HEK293 (cell line): ENCODE measurements around the gene TIAM1.

Source experiments
- CTCF ChIA-PET: fragments of 350-600 bp; formaldehyde crosslinking; extraction: SDS; loops from one replicate; lab custom pipeline; 2021; ENCODE audit warnings: antibody characterized with exemption; lab: Yijun Ruan, JAX
- POLR2A ChIA-PET: fragments of 300-600 bp; formaldehyde crosslinking; extraction: SDS; loops from one replicate; lab custom pipeline; 2020; ENCODE audit warnings: antibody characterized with exemption, inconsistent platforms; lab: Yijun Ruan, JAX
- H3K27ac ChIP-seq: fragments of 200-500 bp; sonication (Bioruptor generic); 2 replicates; pipeline ENCODE4 v1.5.1; 2014; ENCODE audit warnings: low read depth, low read length, control low read depth, inconsistent platforms; ENCODE audit errors: extremely low read depth
- H3K36me3 ChIP-seq, 2 experiments: fragments of 200-500 bp in 1 of 2; sonication (Bioruptor generic) in 1 of 2; 1 replicate in 1 of 2; 2 replicates in 1 of 2; pipeline ENCODE4 v1.5.1; 2014 to 2017; ENCODE audit warnings: inconsistent platforms in 2 of 2, low read length in 2 of 2; ENCODE audit not compliant: control insufficient read depth in 2 of 2, insufficient read depth in 1 of 2
- H3K4me1 ChIP-seq: fragments of 200-500 bp; sonication (Bioruptor generic); 2 replicates; pipeline ENCODE4 v1.5.1; 2014; ENCODE audit warnings: mild to moderate bottlenecking, low read length, inconsistent platforms; ENCODE audit not compliant: control insufficient read depth, insufficient read depth
- H3K4me3 ChIP-seq: 2 replicates; pipeline ENCODE4 v1.5.1; 2011; ENCODE audit warnings: low read depth, mild to moderate bottlenecking, control low read depth, low read length, moderate library complexity
- H3K9me3 ChIP-seq: fragments of 200-500 bp; sonication (Bioruptor generic); 2 replicates; pipeline ENCODE4 v1.5.1; 2014; ENCODE audit warnings: low read depth, low read length, inconsistent platforms; ENCODE audit not compliant: control insufficient read depth, insufficient read depth
- KLF1 ChIP-seq: fragments of 450-650 bp; formaldehyde crosslinking; IDR thresholded peaks from 2 replicates; pipeline ENCODE4 v1.5.1; 2016; ENCODE audit warnings: missing biosample characterization, missing genetic modification characterization
- MEIS1 ChIP-seq: sonication (generic); formaldehyde crosslinking; IDR thresholded peaks from 2 replicates; pipeline ENCODE4 v1.8.1; 2022; ENCODE audit warnings: missing genetic modification reagents, mild to moderate bottlenecking, borderline replicate concordance
- PRDM1 ChIP-seq: fragments of 450-650 bp; formaldehyde crosslinking; IDR thresholded peaks from 2 replicates; pipeline ENCODE4; 2016; ENCODE audit warnings: missing biosample characterization, missing genetic modification characterization
- RBAK ChIP-seq: fragments of 450-650 bp; formaldehyde crosslinking; IDR thresholded peaks from 2 replicates; pipeline ENCODE4 v1.5.1; 2016; ENCODE audit warnings: missing biosample characterization, missing genetic modification characterization
- REPIN1 ChIP-seq: fragments of 450-650 bp; formaldehyde crosslinking; IDR thresholded peaks from 2 replicates; pipeline ENCODE4 v1.5.1; 2017; ENCODE audit warnings: missing biosample characterization, missing genetic modification characterization, low read depth
- ZNF157 ChIP-seq: fragments of 450-650 bp; formaldehyde crosslinking; IDR thresholded peaks from 2 replicates; pipeline ENCODE4 v1.5.1; 2016; ENCODE audit warnings: missing biosample characterization, missing genetic modification characterization
- ZNF37A ChIP-seq: fragments of 450-650 bp; IDR thresholded peaks from 2 replicates; pipeline ENCODE4 v1.5.1; 2018; ENCODE audit warnings: missing biosample characterization, missing genetic modification characterization
- ZNF558 ChIP-seq: fragments of 450-650 bp; formaldehyde crosslinking; IDR thresholded peaks from 2 replicates; pipeline ENCODE4 v1.5.1; 2016; ENCODE audit warnings: missing biosample characterization, missing genetic modification characterization
- ZNF600 ChIP-seq: fragments of 450-650 bp; formaldehyde crosslinking; IDR thresholded peaks from 2 replicates; pipeline ENCODE4 v1.5.1; 2016; ENCODE audit warnings: missing biosample characterization, missing genetic modification characterization
- ZNF629 ChIP-seq: fragments of 450-650 bp; formaldehyde crosslinking; IDR thresholded peaks from 2 replicates; pipeline ENCODE4 v1.5.1; 2017; ENCODE audit warnings: missing biosample characterization, missing genetic modification characterization
- ZNF768 ChIP-seq: fragments of 450-650 bp; formaldehyde crosslinking; IDR thresholded peaks from 2 replicates; pipeline ENCODE4 v1.5.1; 2018; ENCODE audit warnings: missing biosample characterization, mild to moderate bottlenecking, missing genetic modification characterization
- TF ChIP-seq, protein P1 (sequence below): fragments of 450-650 bp; formaldehyde crosslinking; IDR thresholded peaks from 2 replicates; pipeline ENCODE4 v1.5.1; 2016; ENCODE audit warnings: missing biosample characterization, missing genetic modification characterization, low read depth
- TF ChIP-seq, protein P2 (sequence below): IDR thresholded peaks from 2 replicates; pipeline ENCODE4 v1.6.1; 2011; ENCODE audit warnings: mild to moderate bottlenecking, low read depth, low read length, borderline replicate concordance

The TIAM1 gene

DNA sequence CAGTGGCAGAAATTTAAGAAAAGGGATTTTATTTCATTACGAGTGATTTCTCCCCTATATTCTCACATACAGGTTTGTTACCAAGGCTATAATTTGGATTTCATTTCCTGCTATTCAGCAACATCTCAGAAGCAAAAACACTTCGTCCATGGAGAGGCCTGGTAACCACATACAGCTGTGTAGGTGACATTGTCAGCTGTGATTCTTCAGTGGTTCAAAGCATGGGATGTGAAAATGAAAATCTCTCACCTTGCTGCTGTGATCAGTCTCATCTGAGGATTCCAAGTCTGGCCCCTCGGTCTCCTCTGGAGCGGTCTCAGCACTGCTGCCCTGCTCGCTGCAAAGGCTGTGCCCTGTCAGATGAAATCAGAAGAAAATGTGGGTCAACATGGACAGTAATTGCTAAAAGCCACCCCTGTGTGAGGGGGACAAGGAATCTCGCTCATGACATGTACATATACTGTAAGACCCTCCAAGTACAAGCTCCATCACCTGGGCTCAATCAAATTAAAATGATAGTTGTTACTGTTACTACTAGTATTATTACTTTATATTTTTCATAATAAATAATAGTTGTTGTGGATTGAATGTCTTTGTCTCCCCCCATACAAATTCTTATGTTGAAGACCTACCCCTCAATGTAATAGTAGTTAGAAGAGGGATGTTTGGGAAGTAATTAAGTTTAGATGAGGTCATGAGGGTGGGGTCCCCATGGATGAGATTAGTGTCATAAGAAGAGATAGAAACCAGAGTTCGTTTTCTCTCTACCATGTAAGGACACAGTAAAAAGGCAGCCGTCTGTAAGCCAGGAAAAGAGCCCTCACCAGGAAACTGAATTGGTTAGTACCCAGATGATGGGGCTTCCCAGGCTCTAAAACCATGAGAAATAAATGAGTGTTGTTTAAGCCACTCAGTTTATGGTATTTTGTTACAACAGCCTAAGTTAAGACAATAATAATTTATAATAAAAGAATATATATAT is 179.1 kb downstream of the TIAM1 start:
- TF ChIP-seq ZNF157 (tag by site-specific recombination) (peak; percentile 56; the same call in 1 of the 2 replicates), REPIN1 (tag by site-specific recombination) (no peak)
- Histone ChIP-seq H3K9me3 (no peaks in the 10 kb centered on the region), H3K27ac (no peak overlapping the region), H3K4me1 (peaks cover 4% of the 10 kb centered on the region), H3K4me3 (no peak overlapping the region), H3K36me3 (peaks cover 0 to 10% of the 10 kb centered on the region in 2 experiments; a peak in 1 of 3 replicates)
- CTCF ChIA-PET = interaction anchor here (0.7 kb wide), 1 partner anchor 1087 kb away, joined by 4 read pairs; no protein-coding TSS in a partner anchor
- POLR2A ChIA-PET = interaction anchor here (0.7 kb wide), 1 partner anchor 56 kb away, joined by 3 read pairs; no protein-coding TSS in a partner anchor

DNA sequence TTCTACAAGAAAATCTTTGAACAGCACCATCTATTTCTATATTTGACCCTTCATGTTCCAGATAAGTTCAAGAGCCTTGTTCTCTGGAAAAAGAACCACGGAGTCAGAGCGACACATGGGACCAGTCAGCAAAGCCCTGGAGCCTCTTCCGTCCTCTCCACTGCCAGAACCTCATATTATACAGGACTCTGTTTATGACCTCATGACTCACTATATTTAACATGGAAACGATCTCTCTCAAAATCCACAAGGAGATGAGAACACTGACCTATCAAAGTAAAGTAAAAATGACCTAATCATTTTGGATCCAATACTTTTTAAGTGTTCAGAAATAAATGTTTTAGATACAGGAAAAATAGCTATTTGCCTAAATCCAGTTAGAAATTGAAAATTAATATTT is 181.2 kb downstream of the TIAM1 start:
- H3K4me1 ChIP-seq = peaks cover 4% of the 10 kb centered on the region
- ChIA-PET CTCF (interaction anchor here (1.1 to 1.6 kb wide), 2 partner anchors 18 to 64 kb away, joined by 3 to 9 read pairs; no protein-coding TSS in a partner anchor), POLR2A (no interaction called here)
- no peak overlapping the region for H3K4me3 ChIP-seq
- no peak overlapping the region for H3K27ac ChIP-seq
- no peak for TF ChIP-seq MEIS1 (CRISPR knock-in tag)
- TF ChIP-seq, protein P1, sequence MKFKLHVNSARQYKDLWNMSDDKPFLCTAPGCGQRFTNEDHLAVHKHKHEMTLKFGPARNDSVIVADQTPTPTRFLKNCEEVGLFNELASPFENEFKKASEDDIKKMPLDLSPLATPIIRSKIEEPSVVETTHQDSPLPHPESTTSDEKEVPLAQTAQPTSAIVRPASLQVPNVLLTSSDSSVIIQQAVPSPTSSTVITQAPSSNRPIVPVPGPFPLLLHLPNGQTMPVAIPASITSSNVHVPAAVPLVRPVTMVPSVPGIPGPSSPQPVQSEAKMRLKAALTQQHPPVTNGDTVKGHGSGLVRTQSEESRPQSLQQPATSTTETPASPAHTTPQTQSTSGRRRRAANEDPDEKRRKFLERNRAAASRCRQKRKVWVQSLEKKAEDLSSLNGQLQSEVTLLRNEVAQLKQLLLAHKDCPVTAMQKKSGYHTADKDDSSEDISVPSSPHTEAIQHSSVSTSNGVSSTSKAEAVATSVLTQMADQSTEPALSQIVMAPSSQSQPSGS (tag by site-specific recombination) = peak; percentile 89
- peak; percentile 31; the same call in 1 of the 2 replicates for TF ChIP-seq ZNF629 (tag by site-specific recombination)
- TF ChIP-seq KLF1 (tag by site-specific recombination) = no peak
- TF ChIP-seq ZNF600 (tag by site-specific recombination) = 0 out of 2 replicates have a peak, but pooled peaks have one; percentile 28
- H3K9me3 ChIP-seq = no peaks in the 10 kb centered on the region
- H3K36me3 ChIP-seq = peaks cover 0 to 17% of the 10 kb centered on the region in 2 experiments; a peak in 1 of 3 replicates

DNA sequence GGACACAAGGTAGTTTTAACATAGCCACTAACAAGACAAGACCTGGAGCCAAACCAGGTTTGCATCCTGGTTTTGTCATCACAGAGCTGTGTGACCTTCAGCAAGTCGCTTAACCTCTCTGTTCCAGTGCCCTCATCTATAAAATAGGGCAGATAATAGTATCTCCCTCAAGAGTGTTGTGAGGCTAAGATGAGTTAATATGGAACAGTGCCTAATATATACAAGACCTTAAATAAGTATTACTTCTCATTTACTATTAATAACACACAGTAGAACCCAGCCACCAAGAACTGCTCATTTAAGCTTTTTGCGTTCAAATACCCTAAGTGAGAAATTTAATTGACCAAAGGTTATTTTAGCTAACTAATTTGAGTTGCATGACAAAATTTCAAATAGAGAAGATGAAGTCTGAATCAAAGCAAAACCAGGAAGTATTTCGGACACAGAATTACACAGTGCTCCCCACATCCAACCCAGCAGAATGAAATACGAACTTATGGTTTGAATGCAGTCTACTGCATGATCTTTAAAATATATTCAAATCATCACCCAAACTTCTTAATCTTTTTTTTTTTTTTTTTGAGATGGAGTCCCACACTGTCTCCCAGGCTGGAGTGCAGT is 181.9 kb downstream of the TIAM1 start:
- no peaks in the 10 kb centered on the region; the same call in 1 of the 2 replicates for H3K9me3 ChIP-seq
- H3K4me3 ChIP-seq = no peak overlapping the region
- no peak overlapping the region for H3K27ac ChIP-seq
- POLR2A ChIA-PET = no interaction called here
- H3K4me1 ChIP-seq = peaks cover 4% of the 10 kb centered on the region
- CTCF ChIA-PET = interaction anchor here (0.6 to 1.7 kb wide), 4 partner anchors 19 to 419 kb away, joined by 3 to 9 read pairs (median 4); no protein-coding TSS in a partner anchor
- TF ChIP-seq, protein P2, sequence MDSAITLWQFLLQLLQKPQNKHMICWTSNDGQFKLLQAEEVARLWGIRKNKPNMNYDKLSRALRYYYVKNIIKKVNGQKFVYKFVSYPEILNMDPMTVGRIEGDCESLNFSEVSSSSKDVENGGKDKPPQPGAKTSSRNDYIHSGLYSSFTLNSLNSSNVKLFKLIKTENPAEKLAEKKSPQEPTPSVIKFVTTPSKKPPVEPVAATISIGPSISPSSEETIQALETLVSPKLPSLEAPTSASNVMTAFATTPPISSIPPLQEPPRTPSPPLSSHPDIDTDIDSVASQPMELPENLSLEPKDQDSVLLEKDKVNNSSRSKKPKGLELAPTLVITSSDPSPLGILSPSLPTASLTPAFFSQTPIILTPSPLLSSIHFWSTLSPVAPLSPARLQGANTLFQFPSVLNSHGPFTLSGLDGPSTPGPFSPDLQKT = no peak
- TF ChIP-seq ZNF768 = peak; percentile 95
- TF ChIP-seq ZNF558 (tag by site-specific recombination) = no peak
- peaks cover 0 to 19% of the 10 kb centered on the region in 2 experiments; a peak in 1 of 3 replicates for H3K36me3 ChIP-seq

DNA sequence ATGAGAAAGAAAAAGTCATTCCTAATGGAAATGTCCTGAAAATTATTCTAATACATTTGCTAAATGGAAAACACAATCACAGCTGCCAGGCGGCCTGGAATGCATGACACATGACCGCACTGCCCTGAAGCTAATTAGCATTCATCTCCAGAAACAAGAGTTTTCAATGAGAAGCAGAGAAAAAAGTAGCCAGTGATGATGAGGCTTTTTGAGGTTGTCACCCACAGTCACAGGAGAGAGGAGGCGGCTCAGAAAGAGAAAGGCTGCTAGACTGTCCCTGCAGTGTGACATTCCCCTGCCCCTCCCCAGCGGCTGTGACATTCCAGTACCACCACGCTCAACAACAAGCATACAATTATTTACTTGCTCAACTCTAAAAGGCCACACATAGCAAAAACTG is 182.9 kb downstream of the TIAM1 start:
- Histone ChIP-seq H3K27ac (no peak overlapping the region), H3K4me3 (no peak overlapping the region), H3K4me1 (peaks cover 4% of the 10 kb centered on the region), H3K36me3 (peaks cover 0 to 19% of the 10 kb centered on the region in 2 experiments; a peak in 1 of 3 replicates), H3K9me3 (no peaks in the 10 kb centered on the region; the same call in 1 of the 2 replicates)
- ChIA-PET CTCF (interaction anchor here (0.6 to 3.0 kb wide), 6 partner anchors 18 to 420 kb away, joined by 3 to 15 read pairs (median 5); no protein-coding TSS in a partner anchor), POLR2A (interaction anchor here (0.7 kb wide), 1 partner anchor 946 kb away, joined by 3 read pairs; no protein-coding TSS in a partner anchor)
- peak; percentile 41; the same call in 1 of the 2 replicates for TF ChIP-seq PRDM1
- no peak for TF ChIP-seq ZNF37A
- no peak for TF ChIP-seq RBAK (tag by site-specific recombination)
